Osteocyte (in vitro differentiated cells): ENCODE results near the gene CRYGN. TPM values are rescaled to one million over a fixed set of nuclear protein-coding genes. Genes with fewer than 3 reads are reported as not detected.

Experiments used
- DNase-seq: peaks from one replicate; pipeline ENCODE4 v3.0.0; 2021; ENCODE audit warnings: mixed read lengths; ENCODE audit not compliant: unreplicated experiment; ENCODE audit errors: extremely low spot score
- H3K27ac Mint-ChIP-seq: one replicate; pipeline ENCODE4 v1.8.0; 2021; ENCODE audit warnings: mild to moderate bottlenecking, mixed read lengths; ENCODE audit not compliant: unreplicated experiment
- H3K27me3 Mint-ChIP-seq: one replicate; pipeline ENCODE4 v1.8.0; 2021; ENCODE audit warnings: mixed read lengths; ENCODE audit not compliant: unreplicated experiment
- H3K36me3 Mint-ChIP-seq: one replicate; pipeline ENCODE4 v1.8.0; 2021; ENCODE audit warnings: mixed read lengths; ENCODE audit not compliant: unreplicated experiment
- H3K4me1 Mint-ChIP-seq: one replicate; pipeline ENCODE4 v1.8.0; 2021; ENCODE audit warnings: mixed read lengths; ENCODE audit not compliant: unreplicated experiment
- H3K4me3 Mint-ChIP-seq: one replicate; pipeline ENCODE4 v1.8.0; 2021; ENCODE audit warnings: mild to moderate bottlenecking, moderate library complexity, mixed read lengths; ENCODE audit not compliant: unreplicated experiment
- H3K9me3 Mint-ChIP-seq: one replicate; pipeline ENCODE4 v1.8.0; 2021; ENCODE audit warnings: mixed read lengths; ENCODE audit not compliant: unreplicated experiment
- total RNA-seq: library from RNA; stranded (reverse); gene quantifications from 2 replicates; pipeline ENCODE4 v1.2.1, GENCODE V29; 2021
- TF ChIP-seq, protein P1 (sequence below): fragments of 200-600 bp; sonication (generic); IDR thresholded peaks from 2 replicates; pipeline ENCODE4 v1.5.0; 2021; ENCODE audit warnings: antibody characterized with exemption, mild to moderate bottlenecking, moderate library complexity

CRYGN gene
- total RNA-seq, 1 donor from 2014 or later = not detected

DNA sequence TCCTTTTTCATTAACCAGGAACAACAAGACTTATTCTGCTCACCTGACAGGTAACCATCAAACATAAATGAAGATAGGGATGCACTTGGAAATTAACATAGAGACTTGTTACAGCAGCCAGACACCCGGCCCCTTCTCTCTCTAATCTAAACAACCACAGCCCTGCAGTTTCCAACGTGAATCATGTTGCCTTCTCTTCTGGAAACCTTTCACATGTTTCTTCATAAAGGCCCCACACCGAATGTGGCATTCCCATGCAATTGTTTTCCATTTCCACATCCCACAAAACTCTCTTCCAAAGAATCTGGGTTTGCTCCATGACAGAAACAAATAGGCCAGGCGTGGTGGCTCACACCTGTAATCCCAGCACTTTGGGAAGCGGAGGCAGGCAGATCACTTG lies 15.1 kb downstream of the CRYGN start:
- Mint-ChIP-seq H3K4me3 (no peak overlapping the region), H3K27ac (no peak overlapping the region), H3K36me3 (peaks cover 3% of the 10 kb centered on the region), H3K4me1 (peaks cover 38% of the 10 kb centered on the region), H3K9me3 (peaks cover 13% of the 10 kb centered on the region), H3K27me3 (peaks cover 26% of the 10 kb centered on the region)
- no peak for DNase-seq
- TF ChIP-seq, protein P1, sequence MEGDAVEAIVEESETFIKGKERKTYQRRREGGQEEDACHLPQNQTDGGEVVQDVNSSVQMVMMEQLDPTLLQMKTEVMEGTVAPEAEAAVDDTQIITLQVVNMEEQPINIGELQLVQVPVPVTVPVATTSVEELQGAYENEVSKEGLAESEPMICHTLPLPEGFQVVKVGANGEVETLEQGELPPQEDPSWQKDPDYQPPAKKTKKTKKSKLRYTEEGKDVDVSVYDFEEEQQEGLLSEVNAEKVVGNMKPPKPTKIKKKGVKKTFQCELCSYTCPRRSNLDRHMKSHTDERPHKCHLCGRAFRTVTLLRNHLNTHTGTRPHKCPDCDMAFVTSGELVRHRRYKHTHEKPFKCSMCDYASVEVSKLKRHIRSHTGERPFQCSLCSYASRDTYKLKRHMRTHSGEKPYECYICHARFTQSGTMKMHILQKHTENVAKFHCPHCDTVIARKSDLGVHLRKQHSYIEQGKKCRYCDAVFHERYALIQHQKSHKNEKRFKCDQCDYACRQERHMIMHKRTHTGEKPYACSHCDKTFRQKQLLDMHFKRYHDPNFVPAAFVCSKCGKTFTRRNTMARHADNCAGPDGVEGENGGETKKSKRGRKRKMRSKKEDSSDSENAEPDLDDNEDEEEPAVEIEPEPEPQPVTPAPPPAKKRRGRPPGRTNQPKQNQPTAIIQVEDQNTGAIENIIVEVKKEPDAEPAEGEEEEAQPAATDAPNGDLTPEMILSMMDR = no peak

DNA sequence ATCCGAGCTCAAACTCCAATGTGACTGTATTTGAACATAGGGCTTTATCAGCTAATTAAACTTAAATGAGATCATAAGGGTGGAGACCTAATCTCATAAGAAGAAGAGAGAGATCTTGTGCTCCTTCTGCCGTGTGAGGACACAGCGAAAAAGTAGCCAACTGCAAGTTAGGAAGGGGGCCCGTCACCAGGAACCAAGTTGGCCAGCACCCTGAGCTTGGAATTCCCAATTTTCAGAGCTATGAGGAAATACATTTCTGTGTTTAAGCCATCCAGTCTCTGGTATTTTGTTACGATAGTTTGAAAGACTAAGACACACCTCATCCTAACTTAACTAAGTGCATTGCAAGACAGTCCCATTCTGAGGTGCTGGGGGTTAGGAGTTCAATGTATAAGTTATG lies 16.0 kb downstream of the CRYGN start:
- H3K27me3 Mint-ChIP-seq = peaks cover 26% of the 10 kb centered on the region
- peaks cover 13% of the 10 kb centered on the region for H3K9me3 Mint-ChIP-seq
- TF ChIP-seq, protein P1 = no peak
- no peak overlapping the region for H3K27ac Mint-ChIP-seq
- peaks cover 30% of the 10 kb centered on the region for H3K4me1 Mint-ChIP-seq
- peaks cover 3% of the 10 kb centered on the region for H3K36me3 Mint-ChIP-seq
- DNase-seq = no peak
- H3K4me3 Mint-ChIP-seq = no peak overlapping the region

DNA sequence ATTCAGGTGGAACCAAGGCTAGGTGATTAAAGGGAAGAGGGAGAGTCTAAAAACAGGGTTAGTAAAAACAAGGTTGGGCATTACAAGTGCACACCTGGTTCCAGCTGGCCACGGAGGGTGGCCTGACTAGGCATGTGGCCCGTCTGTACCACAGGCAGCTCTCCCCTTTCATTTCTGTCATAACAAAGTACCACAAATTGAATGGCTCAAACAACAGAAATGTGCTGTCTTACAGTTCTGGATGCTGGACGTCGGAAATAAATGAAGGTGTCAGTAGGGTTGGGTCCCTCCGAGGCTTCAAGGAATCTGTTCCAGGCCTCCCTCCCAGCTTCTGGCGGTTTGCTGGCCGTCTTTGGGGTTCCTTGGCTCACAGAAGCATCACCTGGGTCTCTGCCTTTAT lies 16.7 kb downstream of the CRYGN start:
- peaks cover 23% of the 10 kb centered on the region for H3K4me1 Mint-ChIP-seq
- TF ChIP-seq, protein P1 = no peak
- DNase-seq = no peak
- H3K36me3 Mint-ChIP-seq = peaks cover 3% of the 10 kb centered on the region
- no peak overlapping the region for H3K27ac Mint-ChIP-seq
- H3K27me3 Mint-ChIP-seq = peaks cover 26% of the 10 kb centered on the region
- peaks cover 13% of the 10 kb centered on the region for H3K9me3 Mint-ChIP-seq
- no peak overlapping the region for H3K4me3 Mint-ChIP-seq

DNA sequence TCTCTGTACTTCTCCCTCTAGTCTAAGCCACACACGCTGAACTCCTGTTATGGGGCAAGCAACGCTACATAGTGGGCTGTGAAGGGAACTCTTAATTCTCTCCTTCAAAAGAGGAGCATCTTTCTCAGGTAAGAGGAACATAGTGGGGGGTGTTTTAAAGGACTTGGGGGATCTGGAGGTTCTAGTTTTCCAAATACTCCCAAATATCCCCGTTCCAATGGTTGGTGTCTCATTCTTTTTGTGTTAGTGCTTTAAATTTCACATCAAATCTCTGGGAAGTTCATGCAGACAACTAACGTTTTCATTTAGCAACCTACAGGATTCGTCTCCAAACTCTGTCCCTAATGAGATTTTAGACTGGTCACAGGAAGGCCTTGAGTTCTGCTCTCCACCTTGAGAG lies 17.7 kb downstream of the CRYGN start:
- H3K27ac Mint-ChIP-seq = no peak overlapping the region
- no peak overlapping the region for H3K4me3 Mint-ChIP-seq

DNA sequence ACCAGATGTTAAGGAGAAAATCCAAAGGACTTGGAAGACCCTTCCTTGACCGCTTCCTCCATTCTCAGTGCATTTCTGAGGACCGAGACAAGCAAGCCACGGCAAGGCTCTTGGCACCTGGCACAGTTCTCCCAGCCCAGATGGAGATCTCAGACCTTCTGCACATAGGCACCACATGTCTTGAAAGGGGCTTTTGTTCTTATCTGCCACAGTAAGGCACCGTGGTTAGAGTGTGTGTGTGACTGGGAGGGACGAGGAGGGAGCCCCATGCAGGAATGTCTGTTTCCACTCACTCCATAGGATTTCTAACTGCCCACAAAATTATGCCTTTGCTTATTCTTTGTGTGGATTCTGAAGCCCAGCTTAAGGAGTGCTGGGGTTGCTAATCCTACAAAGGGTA lies 19.8 kb downstream of the CRYGN start:
- H3K9me3 Mint-ChIP-seq = peaks cover 16% of the 10 kb centered on the region
- no peak overlapping the region for H3K4me3 Mint-ChIP-seq
- H3K36me3 Mint-ChIP-seq = peaks cover 3% of the 10 kb centered on the region
- peaks cover 50% of the 10 kb centered on the region for H3K27me3 Mint-ChIP-seq
- no peak overlapping the region for H3K27ac Mint-ChIP-seq
- no peak for DNase-seq
- H3K4me1 Mint-ChIP-seq = no peaks in the 10 kb centered on the region
- TF ChIP-seq, protein P1 = no peak

More for the DNA sequence above, 17.7 kb downstream of the CRYGN start:
- TF ChIP-seq, protein P1 = no peak
- Mint-ChIP-seq H3K9me3 (peaks cover 16% of the 10 kb centered on the region), H3K4me1 (peaks cover 16% of the 10 kb centered on the region), H3K27me3 (peaks cover 30% of the 10 kb centered on the region), H3K36me3 (peaks cover 3% of the 10 kb centered on the region)
- DNase-seq = no peak
